HEK293 (cell line): ENCODE data around the gene KLK15.

Experiments used
- CTCF ChIA-PET: fragments of 350-600 bp; formaldehyde crosslinking; extraction: SDS; loops from one replicate; lab custom pipeline; 2021; ENCODE audit warnings: antibody characterized with exemption; lab: Yijun Ruan, JAX
- POLR2A ChIA-PET: fragments of 300-600 bp; formaldehyde crosslinking; extraction: SDS; loops from one replicate; lab custom pipeline; 2020; ENCODE audit warnings: antibody characterized with exemption, inconsistent platforms; lab: Yijun Ruan, JAX
- H3K27ac ChIP-seq: fragments of 200-500 bp; sonication (Bioruptor generic); 2 replicates; pipeline ENCODE4 v1.5.1; 2014; ENCODE audit warnings: low read depth, low read length, control low read depth, inconsistent platforms; ENCODE audit errors: extremely low read depth
- H3K36me3 ChIP-seq, 2 experiments: fragments of 200-500 bp in 1 of 2; sonication (Bioruptor generic) in 1 of 2; 1 replicate in 1 of 2; 2 replicates in 1 of 2; pipeline ENCODE4 v1.5.1; 2014 to 2017; ENCODE audit warnings: inconsistent platforms in 2 of 2, low read length in 2 of 2; ENCODE audit not compliant: control insufficient read depth in 2 of 2, insufficient read depth in 1 of 2
- H3K4me1 ChIP-seq: fragments of 200-500 bp; sonication (Bioruptor generic); 2 replicates; pipeline ENCODE4 v1.5.1; 2014; ENCODE audit warnings: mild to moderate bottlenecking, low read length, inconsistent platforms; ENCODE audit not compliant: control insufficient read depth, insufficient read depth
- H3K4me3 ChIP-seq: 2 replicates; pipeline ENCODE4 v1.5.1; 2011; ENCODE audit warnings: low read depth, mild to moderate bottlenecking, control low read depth, low read length, moderate library complexity
- H3K9me3 ChIP-seq: fragments of 200-500 bp; sonication (Bioruptor generic); 2 replicates; pipeline ENCODE4 v1.5.1; 2014; ENCODE audit warnings: low read depth, low read length, inconsistent platforms; ENCODE audit not compliant: control insufficient read depth, insufficient read depth
- GLI2 ChIP-seq: fragments of 450-650 bp; formaldehyde crosslinking; IDR thresholded peaks from 2 replicates; pipeline ENCODE4; 2017; ENCODE audit warnings: missing biosample characterization, missing genetic modification characterization, low read depth, borderline replicate concordance
- MZF1 ChIP-seq: fragments of 450-650 bp; formaldehyde crosslinking; IDR thresholded peaks from 2 replicates; pipeline ENCODE4 v1.5.1; 2017; ENCODE audit warnings: missing biosample characterization, missing genetic modification characterization, borderline replicate concordance
- PBX3 ChIP-seq: sonication (generic); formaldehyde crosslinking; IDR thresholded peaks from 2 replicates; pipeline ENCODE4 v1.8.1; 2022; ENCODE audit warnings: mild to moderate bottlenecking, moderate library complexity, missing genetic modification reagents
- PRDM1 ChIP-seq: fragments of 450-650 bp; formaldehyde crosslinking; IDR thresholded peaks from 2 replicates; pipeline ENCODE4; 2016; ENCODE audit warnings: missing biosample characterization, missing genetic modification characterization
- TCF7L2 ChIP-seq: IDR thresholded peaks from 2 replicates; pipeline ENCODE4 v1.6.1; 2011; ENCODE audit warnings: low read depth, mild to moderate bottlenecking, inconsistent platforms, low read length, moderate library complexity, borderline replicate concordance
- ZBTB48 ChIP-seq: fragments of 450-650 bp; formaldehyde crosslinking; IDR thresholded peaks from 2 replicates; pipeline ENCODE4 v1.5.1; 2016; ENCODE audit warnings: missing biosample characterization, missing genetic modification characterization
- ZFP37 ChIP-seq: fragments of 450-650 bp; formaldehyde crosslinking; IDR thresholded peaks from 2 replicates; pipeline ENCODE4 v1.5.1; 2016; ENCODE audit warnings: missing biosample characterization, missing genetic modification characterization
- ZNF169 ChIP-seq: fragments of 450-650 bp; formaldehyde crosslinking; IDR thresholded peaks from 2 replicates; pipeline ENCODE4 v1.5.1; 2016; ENCODE audit warnings: missing biosample characterization, missing genetic modification characterization
- ZNF174 ChIP-seq: fragments of 450-650 bp; formaldehyde crosslinking; IDR thresholded peaks from 2 replicates; pipeline ENCODE4 v1.5.0; 2017; ENCODE audit warnings: missing biosample characterization, mild to moderate bottlenecking, missing genetic modification characterization
- ZNF221 ChIP-seq: fragments of 450-650 bp; formaldehyde crosslinking; IDR thresholded peaks from 2 replicates; pipeline ENCODE4 v1.5.1; 2017; ENCODE audit warnings: missing biosample characterization, missing genetic modification characterization, borderline replicate concordance
- ZNF292 ChIP-seq: fragments of 450-650 bp; formaldehyde crosslinking; IDR thresholded peaks from 2 replicates; pipeline ENCODE4 v1.5.1; 2016; ENCODE audit warnings: low read depth, missing biosample characterization, missing genetic modification characterization, borderline replicate concordance
- ZNF324 ChIP-seq: fragments of 450-650 bp; formaldehyde crosslinking; IDR thresholded peaks from 2 replicates; pipeline ENCODE4 v1.5.1; 2016; ENCODE audit warnings: missing biosample characterization, missing genetic modification characterization
- ZNF394 ChIP-seq: fragments of 450-650 bp; formaldehyde crosslinking; IDR thresholded peaks from 2 replicates; pipeline ENCODE4 v1.5.1; 2016; ENCODE audit warnings: missing biosample characterization, missing genetic modification characterization, mild to moderate bottlenecking, moderate library complexity, borderline replicate concordance
- ZNF544 ChIP-seq: fragments of 450-650 bp; formaldehyde crosslinking; IDR thresholded peaks from 2 replicates; pipeline ENCODE4 v1.5.0; 2017; ENCODE audit warnings: missing biosample characterization, missing genetic modification characterization
- ZNF629 ChIP-seq: fragments of 450-650 bp; formaldehyde crosslinking; IDR thresholded peaks from 2 replicates; pipeline ENCODE4 v1.5.1; 2017; ENCODE audit warnings: missing biosample characterization, missing genetic modification characterization
- ZSCAN30 ChIP-seq: fragments of 450-650 bp; IDR thresholded peaks from 2 replicates; pipeline ENCODE4 v1.5.1; 2018; ENCODE audit warnings: missing biosample characterization, mild to moderate bottlenecking, missing genetic modification characterization, moderate library complexity
- ZXDB ChIP-seq: fragments of 450-650 bp; formaldehyde crosslinking; IDR thresholded peaks from 2 replicates; pipeline ENCODE4 v1.5.1; 2016; ENCODE audit warnings: missing biosample characterization, missing genetic modification characterization
- TF ChIP-seq, protein P1 (sequence below): fragments of 450-650 bp; formaldehyde crosslinking; optimal IDR thresholded peaks from 2 replicates; pipeline ENCODE3; 2016; ENCODE audit warnings: missing biosample characterization, mild to moderate bottlenecking, missing genetic modification characterization
- TF ChIP-seq, protein P2 (sequence below): fragments of 450-650 bp; formaldehyde crosslinking; IDR thresholded peaks from 2 replicates; pipeline ENCODE4 v1.5.1; 2016; ENCODE audit warnings: missing biosample characterization, missing genetic modification characterization
- TF ChIP-seq, protein P3 (sequence below): fragments of 450-650 bp; formaldehyde crosslinking; IDR thresholded peaks from 2 replicates; pipeline ENCODE4 v1.5.1; 2017; ENCODE audit warnings: missing biosample characterization, missing genetic modification characterization

Gene KLK15

DNA sequence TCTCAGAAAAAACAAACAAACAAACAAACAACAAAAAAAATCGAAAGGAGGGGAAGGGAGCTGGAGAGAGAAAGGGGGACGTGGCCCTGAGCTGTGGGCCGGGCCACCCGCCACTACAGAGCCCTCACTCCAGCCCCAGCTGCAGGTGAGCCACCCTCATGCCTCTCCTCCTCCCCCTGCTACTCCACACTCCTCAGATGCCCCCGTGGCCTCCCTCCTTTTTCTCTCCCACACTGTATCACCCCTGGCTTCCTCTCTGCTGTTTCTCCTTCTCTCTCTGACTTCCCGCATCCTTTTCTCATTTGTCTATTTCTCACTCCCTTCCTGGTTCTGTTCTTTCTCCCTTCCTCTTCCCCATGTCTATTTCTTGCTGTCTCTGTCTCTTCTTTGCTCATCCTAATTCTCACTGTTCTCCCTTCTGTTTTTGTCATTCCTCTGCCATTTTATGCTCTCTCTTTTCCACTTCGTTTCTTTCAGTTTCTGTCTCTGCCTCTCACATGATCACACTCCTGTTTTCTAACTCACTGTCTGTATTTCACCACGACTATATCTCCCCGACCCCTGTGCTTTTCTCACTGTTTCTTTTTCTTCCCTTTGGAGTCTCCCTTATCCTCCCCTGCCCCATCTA is 42.5 kb upstream of the KLK15 start (continued):
- TF ChIP-seq ZNF292 (tag by site-specific recombination) (no peak), PRDM1 (tag by site-specific recombination) (0 out of 2 replicates have a peak, but pooled peaks have one; percentile 41), ZNF169 (tag by site-specific recombination) (no peak), ZNF629 (tag by site-specific recombination) (no peak)
- TF ChIP-seq, protein P1, sequence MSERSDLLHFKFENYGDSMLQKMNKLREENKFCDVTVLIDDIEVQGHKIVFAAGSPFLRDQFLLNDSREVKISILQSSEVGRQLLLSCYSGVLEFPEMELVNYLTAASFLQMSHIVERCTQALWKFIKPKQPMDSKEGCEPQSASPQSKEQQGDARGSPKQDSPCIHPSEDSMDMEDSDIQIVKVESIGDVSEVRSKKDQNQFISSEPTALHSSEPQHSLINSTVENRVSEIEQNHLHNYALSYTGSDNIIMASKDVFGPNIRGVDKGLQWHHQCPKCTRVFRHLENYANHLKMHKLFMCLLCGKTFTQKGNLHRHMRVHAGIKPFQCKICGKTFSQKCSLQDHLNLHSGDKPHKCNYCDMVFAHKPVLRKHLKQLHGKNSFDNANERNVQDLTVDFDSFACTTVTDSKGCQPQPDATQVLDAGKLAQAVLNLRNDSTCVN (tag by site-specific recombination), result no peak

GRCh38 chr19:50874211-50874610 is 40.8 kb upstream of the KLK15 start:
- POLR2A ChIA-PET, result no interaction called here
- no peaks in the 10 kb centered on the region for H3K9me3 ChIP-seq
- H3K4me1 ChIP-seq, result no peaks in the 10 kb centered on the region
- H3K4me3 ChIP-seq, result no peak overlapping the region
- H3K27ac ChIP-seq, result no peak overlapping the region
- CTCF ChIA-PET, result interaction anchor here (0.6 to 2.1 kb wide), 2 partner anchors 17 to 32 kb away, joined by 3 to 9 read pairs; no protein-coding TSS in a partner anchor
- H3K36me3 ChIP-seq, result no peaks in the 10 kb centered on the region
- TF ChIP-seq ZNF221 (tag by site-specific recombination) (no peak), ZBTB48 (tag by site-specific recombination) (no peak), ZNF174 (tag by site-specific recombination) (no peak), GLI2 (tag by site-specific recombination) (no peak), ZNF544 (no peak), ZFP37 (no peak), ZNF324 (no peak), ZNF394 (tag by site-specific recombination) (no peak), ZSCAN30 (no peak), ZXDB (no peak), PBX3 (CRISPR knock-in tag) (no peak), MZF1 (tag by site-specific recombination) (no peak), TCF7L2 (no peak)
- TF ChIP-seq, protein P2, sequence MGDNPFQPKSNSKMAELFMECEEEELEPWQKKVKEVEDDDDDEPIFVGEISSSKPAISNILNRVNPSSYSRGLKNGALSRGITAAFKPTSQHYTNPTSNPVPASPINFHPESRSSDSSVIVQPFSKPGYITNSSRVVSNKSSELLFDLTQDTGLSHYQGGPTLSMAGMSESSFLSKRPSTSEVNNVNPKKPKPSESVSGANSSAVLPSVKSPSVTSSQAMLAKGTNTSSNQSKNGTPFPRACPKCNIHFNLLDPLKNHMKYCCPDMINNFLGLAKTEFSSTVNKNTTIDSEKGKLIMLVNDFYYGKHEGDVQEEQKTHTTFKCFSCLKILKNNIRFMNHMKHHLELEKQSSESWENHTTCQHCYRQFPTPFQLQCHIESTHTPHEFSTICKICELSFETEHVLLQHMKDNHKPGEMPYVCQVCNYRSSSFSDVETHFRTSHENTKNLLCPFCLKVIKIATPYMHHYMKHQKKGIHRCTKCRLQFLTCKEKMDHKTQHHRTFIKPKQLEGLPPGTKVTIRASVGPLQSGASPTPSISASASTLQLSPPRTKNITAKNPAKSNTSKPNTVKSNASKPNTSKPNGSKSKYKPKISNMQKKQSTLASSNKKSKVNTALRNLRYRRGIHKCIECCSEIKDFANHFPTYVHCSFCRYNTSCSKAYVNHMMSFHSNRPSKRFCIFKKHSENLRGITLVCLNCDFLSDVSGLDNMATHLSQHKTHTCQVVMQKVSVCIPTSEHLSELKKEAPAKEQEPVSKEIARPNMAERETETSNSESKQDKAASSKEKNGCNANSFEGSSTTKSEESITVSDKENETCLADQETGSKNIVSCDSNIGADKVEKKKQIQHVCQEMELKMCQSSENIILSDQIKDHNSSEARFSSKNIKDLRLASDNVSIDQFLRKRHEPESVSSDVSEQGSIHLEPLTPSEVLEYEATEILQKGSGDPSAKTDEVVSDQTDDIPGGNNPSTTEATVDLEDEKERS (tag by site-specific recombination), result no peak
- TF ChIP-seq, protein P3, sequence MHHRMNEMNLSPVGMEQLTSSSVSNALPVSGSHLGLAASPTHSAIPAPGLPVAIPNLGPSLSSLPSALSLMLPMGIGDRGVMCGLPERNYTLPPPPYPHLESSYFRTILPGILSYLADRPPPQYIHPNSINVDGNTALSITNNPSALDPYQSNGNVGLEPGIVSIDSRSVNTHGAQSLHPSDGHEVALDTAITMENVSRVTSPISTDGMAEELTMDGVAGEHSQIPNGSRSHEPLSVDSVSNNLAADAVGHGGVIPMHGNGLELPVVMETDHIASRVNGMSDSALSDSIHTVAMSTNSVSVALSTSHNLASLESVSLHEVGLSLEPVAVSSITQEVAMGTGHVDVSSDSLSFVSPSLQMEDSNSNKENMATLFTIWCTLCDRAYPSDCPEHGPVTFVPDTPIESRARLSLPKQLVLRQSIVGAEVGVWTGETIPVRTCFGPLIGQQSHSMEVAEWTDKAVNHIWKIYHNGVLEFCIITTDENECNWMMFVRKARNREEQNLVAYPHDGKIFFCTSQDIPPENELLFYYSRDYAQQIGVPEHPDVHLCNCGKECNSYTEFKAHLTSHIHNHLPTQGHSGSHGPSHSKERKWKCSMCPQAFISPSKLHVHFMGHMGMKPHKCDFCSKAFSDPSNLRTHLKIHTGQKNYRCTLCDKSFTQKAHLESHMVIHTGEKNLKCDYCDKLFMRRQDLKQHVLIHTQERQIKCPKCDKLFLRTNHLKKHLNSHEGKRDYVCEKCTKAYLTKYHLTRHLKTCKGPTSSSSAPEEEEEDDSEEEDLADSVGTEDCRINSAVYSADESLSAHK (tag by site-specific recombination), result no peak
